Fibroblast of pulmonary artery (primary cell): ENCODE measurements around the gene DLGAP1.
"Not testable (repeated sequence)": the region's sequence is repeated elsewhere in the genome, so short reads cannot be mapped to it uniquely, and the experiment has no call there.

ENCODE experiments used
- DNase-seq: peaks from one replicate; pipeline ENCODE4 v3.0.0-alpha.2; 2010; ENCODE audit warnings: low read depth
- H3K4me3 ChIP-seq: replicated peaks from 2 replicates; pipeline ENCODE4 v1.5.1; 2011; ENCODE audit warnings: low read depth, mild to moderate bottlenecking, control low read depth, low read length, moderate library complexity
- TF ChIP-seq, protein P1 (sequence below): IDR thresholded peaks from 2 replicates; pipeline ENCODE4 v1.5.1; 2011; ENCODE audit warnings: mild to moderate bottlenecking, control low read depth, low read length, inconsistent platforms; ENCODE audit errors: missing control alignments

DLGAP1 gene

DNA sequence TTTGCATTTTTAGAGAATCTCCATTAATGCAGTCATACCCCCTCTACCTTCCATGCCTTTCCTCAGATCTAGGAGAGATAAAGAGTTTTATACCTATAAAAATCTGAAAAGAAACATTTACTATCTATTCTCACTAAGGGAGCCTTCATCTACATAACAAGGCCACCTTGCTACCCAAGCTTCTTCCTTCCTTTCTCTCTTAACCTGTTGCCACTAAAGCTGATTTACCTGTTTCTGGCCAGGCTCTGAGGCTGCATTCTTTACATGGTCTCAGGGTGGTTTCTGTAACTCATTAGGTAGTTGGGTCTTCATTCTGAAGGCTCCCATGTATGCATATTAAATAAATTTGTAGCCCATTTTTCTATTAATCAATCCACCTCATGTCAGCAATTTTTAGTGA lies 391.6 kb downstream of the DLGAP1 start:
- DNase-seq = no peak
- TF ChIP-seq, protein P1, sequence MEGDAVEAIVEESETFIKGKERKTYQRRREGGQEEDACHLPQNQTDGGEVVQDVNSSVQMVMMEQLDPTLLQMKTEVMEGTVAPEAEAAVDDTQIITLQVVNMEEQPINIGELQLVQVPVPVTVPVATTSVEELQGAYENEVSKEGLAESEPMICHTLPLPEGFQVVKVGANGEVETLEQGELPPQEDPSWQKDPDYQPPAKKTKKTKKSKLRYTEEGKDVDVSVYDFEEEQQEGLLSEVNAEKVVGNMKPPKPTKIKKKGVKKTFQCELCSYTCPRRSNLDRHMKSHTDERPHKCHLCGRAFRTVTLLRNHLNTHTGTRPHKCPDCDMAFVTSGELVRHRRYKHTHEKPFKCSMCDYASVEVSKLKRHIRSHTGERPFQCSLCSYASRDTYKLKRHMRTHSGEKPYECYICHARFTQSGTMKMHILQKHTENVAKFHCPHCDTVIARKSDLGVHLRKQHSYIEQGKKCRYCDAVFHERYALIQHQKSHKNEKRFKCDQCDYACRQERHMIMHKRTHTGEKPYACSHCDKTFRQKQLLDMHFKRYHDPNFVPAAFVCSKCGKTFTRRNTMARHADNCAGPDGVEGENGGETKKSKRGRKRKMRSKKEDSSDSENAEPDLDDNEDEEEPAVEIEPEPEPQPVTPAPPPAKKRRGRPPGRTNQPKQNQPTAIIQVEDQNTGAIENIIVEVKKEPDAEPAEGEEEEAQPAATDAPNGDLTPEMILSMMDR = no peak
- no peak overlapping the region for H3K4me3 ChIP-seq

DNA sequence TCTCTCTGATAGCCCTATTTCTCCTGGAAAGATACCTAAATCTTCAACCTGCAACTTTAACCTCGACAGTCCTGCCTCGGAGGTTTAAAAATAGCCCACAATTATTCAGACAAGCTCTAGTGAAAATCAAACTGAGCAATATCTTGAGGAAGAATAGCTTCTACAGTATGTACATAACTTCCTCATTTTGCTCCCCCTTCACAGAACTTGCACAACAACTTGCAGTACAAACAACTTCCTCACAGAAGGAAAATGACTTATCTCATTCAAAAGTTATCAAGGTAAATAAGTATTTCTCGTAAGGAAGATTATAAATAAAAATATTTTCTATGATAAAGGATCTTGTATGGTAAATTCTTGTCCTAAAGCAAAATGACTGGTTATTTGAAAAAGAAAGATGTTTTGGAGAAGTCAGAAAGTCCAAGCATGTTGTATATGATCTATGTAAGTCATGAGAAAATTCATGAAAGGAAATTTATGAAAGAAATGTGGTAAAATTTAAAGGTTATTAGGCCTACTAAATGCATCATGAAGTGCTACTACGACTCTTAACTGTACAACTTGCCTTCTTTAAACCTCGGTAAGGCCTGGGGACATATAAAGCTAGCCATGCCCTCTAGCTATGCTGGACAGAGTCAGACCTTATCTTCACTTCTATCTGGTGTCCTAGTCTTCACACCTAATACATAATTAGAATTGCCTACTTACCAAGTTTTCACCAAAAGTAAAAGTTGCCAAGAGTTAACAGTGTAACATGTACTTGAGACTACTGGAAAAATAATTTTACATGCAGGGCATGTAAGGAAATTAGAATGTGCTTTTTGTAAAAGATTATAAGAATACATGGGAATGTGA lies 394.5 kb downstream of the DLGAP1 start:
- TF ChIP-seq, protein P1 = no peak
- no peak for DNase-seq
- no peak overlapping the region for H3K4me3 ChIP-seq

DNA sequence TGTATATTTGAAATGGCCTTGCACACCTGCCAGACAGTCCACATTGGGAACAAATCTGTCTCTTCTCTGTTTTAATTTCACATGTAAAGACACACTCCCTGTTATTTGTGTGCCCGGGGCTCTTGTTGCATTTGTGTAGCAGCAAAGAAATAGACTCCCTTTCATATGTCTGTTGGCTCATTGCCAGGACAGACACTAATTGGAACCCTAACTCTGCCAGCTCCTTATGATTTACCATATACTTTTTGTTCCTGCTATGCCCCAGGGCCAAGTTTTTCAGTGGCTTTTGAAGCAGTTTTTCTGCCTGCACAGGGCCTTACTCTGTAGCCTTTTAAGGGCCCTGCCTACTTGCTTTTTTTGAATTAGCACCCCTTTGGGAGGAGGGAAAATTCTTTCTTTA lies 396.9 kb downstream of the DLGAP1 start:
- no peak overlapping the region for H3K4me3 ChIP-seq
- no peak for DNase-seq
- TF ChIP-seq, protein P1 = no peak

DNA sequence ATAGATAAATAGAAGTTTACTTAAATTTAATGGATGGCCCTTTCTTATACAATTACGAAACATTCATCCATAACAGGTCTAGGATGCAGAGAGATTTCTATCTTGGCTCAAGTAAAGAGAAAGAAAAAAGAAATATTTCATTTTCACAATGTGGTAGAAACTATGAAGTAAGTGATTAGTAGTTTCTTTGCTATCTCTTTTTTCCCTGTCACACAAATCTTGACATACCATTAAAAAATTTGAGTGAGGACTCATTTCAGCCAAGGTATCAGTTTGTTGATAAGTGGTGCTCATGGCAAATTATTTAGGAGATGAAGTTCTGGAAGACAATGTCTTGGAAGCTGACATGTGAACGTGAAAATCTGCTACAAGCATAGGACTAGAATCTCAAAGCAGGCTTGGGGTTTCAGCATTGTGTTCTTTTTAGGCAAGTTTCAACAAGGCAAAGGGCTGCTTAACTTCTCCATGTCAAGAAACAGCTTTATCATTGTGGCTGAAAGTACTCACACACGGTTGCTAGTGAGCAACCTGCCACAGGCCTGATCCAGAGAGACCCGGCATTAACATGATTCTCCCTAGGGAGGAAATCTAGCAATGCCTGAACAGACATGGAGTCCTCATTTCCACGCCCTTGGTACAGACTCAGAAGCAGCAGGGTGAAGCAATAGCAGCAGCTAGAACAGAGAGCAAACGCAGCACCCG lies 414.6 kb downstream of the DLGAP1 start:
- H3K4me3 ChIP-seq = no peak overlapping the region
- TF ChIP-seq, protein P1 = no peak
- DNase-seq = no peak

DNA sequence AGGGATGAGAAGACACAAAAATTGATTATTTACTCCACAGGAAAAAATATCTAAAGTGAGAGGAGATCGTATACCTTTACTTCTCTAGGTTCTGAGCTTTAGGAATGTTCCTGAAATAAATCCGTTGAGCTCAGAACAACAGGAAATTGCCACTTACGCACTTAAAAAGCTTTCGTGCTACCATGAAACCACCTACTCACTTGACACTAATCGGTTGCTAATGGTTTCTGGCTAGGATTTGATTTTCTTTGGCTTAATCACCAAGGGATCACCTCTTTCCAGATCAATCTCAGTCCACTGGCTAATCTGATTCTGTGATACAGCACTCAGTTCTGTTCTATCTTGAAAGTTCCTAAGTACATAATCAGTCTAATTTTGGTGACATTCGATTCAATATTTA lies 419.6 kb downstream of the DLGAP1 start:
- H3K4me3 ChIP-seq = no peak overlapping the region
- TF ChIP-seq, protein P1 = no peak
- no peak for DNase-seq

DNA sequence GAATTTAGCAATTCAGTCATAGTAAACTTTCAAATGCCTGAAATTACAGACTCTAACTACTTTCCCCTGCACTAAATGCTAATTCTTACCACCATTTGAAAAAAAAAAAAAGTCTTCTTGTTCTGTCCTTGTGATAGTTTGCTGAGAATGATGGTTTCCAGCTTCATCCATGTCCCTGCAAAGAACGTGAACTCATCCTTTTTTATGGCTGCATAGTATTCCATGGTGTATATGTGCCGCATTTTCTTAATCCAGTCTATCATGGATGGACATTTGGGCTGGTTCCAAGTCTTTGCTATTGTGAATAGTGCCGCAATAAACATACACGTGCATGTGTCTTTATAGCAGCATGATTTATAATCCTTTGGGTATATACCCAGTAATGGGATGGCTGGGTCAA lies 420.3 kb downstream of the DLGAP1 start:
- H3K4me3 ChIP-seq, DNase-seq: not testable (repeated sequence)

DNA sequence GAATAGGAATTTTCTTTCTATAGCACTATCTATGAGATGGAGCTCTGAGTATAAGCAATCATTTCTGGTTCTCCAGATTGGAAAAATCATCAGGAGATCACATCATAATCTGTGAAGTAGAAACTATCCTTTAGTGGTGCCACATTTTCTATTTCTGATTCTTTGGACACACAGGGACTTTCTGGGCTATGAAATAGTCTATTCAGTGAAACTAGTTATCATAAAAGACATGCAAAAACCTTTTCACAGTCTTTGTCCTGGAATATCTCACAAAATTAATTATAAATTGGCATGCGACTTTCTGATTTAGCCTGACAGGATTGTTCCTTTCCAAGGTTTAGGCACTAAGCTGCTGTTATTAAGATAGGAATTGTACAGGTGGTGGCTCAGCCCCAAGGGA lies 428.6 kb downstream of the DLGAP1 start:
- no peak overlapping the region for H3K4me3 ChIP-seq
- TF ChIP-seq, protein P1 = no peak
- no peak for DNase-seq
